ENCODE data around the gene SEMA3A.

GRCh38 chr7:83976302-83976701 lies 218.3 kb downstream of the SEMA3A start:
- no peak for TF ChIP-seq EZH2 (IDR thresholded peaks at IDR 0.05; ENCODE audit: low read length, missing control alignments)
- peak; percentile 14 to 48 for TF ChIP-seq CTCF (conservative IDR thresholded peaks at IDR 0.05 in 1 of 2, IDR thresholded peaks at IDR 0.05 in 1 of 2; ENCODE audit: low read depth in 1 of 2, low read length in 2 of 2)
